Measurements from ENCODE around the gene NUDT16. TPM values are rescaled to one million over a fixed set of nuclear protein-coding genes. Genes with fewer than 3 reads are reported as not detected.

NUDT16 gene
- total and polyA plus RNA-seq, 9 of the 15 experiments (the other 6 are each of a cell fraction or from before 2014, with no cell fraction given), result 1.5 to 11.4 (median 7.6) TPM

DNA sequence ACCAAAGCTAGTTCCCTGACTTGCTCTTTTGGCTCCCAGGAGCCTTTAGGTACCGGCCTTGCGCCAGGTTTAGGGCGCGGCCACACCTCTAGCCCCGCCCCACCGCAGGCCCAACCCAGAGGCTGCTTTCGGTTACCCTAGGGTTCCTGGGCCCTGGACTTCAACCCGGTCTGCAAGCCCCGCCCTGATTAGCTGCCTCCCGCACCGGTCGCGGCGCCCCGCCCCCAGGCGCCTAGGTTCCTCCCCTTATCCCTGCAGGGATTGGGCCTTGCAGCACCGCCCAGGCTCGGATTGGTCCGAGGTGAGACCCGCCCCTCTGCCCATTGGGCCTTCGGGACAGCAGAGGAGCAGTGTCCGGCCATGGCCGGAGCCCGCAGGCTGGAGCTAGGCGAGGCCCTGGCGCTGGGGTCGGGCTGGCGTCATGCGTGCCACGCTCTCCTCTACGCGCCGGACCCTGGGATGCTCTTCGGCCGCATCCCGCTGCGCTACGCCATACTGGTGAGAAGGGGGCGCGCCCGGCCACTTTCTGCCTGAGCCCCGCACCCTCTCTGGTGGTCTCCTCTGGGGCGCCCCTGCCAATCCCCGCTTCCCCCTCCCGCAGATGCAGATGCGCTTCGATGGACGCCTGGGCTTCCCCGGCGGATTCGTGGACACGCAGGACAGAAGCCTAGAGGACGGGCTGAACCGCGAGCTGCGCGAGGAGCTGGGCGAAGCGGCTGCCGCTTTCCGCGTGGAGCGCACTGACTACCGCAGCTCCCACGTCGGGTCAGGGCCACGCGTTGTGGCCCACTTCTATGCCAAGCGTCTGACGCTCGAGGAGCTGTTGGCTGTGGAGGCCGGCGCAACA, at the start of gene NUDT16 (continued):
- TF ChIP-seq, protein P1, sequence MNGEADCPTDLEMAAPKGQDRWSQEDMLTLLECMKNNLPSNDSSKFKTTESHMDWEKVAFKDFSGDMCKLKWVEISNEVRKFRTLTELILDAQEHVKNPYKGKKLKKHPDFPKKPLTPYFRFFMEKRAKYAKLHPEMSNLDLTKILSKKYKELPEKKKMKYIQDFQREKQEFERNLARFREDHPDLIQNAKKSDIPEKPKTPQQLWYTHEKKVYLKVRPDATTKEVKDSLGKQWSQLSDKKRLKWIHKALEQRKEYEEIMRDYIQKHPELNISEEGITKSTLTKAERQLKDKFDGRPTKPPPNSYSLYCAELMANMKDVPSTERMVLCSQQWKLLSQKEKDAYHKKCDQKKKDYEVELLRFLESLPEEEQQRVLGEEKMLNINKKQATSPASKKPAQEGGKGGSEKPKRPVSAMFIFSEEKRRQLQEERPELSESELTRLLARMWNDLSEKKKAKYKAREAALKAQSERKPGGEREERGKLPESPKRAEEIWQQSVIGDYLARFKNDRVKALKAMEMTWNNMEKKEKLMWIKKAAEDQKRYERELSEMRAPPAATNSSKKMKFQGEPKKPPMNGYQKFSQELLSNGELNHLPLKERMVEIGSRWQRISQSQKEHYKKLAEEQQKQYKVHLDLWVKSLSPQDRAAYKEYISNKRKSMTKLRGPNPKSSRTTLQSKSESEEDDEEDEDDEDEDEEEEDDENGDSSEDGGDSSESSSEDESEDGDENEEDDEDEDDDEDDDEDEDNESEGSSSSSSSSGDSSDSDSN (IDR thresholded peaks at IDR 0.05; ENCODE audit: borderline replicate concordance in 1 of 2, low read depth in 2 of 2, low read length in 2 of 2), result no peak
- TF ChIP-seq DMBX1 (CRISPR knock-in tag; IDR thresholded peaks at IDR 0.05; ENCODE audit: borderline replicate concordance) (no peak), TCF7L2 (IDR thresholded peaks at IDR 0.05; ENCODE audit: low read depth, low read length) (no peak), HDAC3 (IDR thresholded peaks at IDR 0.05; ENCODE audit: borderline replicate concordance, partially characterized antibody) (no peak), ZNF76 (CRISPR knock-in tag; IDR thresholded peaks at IDR 0.05; ENCODE audit: borderline replicate concordance) (no peak), TRIM24 (IDR thresholded peaks at IDR 0.05) (no peak), NCOA2 (IDR thresholded peaks at IDR 0.05; ENCODE audit: partially characterized antibody in 2 of 2) (no peak), KLF16 (IDR thresholded peaks at IDR 0.05) (peak; percentile 87), SMAD4 (CRISPR knock-in tag; conservative IDR thresholded peaks at IDR 0.05) (no peak), POU5F1 (IDR thresholded peaks at IDR 0.05; ENCODE audit: borderline replicate concordance, low read depth, low read length, partially characterized antibody) (no peak), SMARCE1 (IDR thresholded peaks at IDR 0.05) (no peak), FIP1L1 (IDR thresholded peaks at IDR 0.05; ENCODE audit: low read depth, low read length, poor library complexity, severe bottlenecking) (peak; percentile 25), MCM3 (IDR thresholded peaks at IDR 0.05) (no peak), YY1 (IDR thresholded peaks at IDR 0.05; ENCODE audit: borderline replicate concordance in 1 of 3, control insufficient read depth in 1 of 3, extremely low read depth in 1 of 3, insufficient read depth in 3 of 3, insufficient read length in 1 of 3, insufficient replicate concordance in 2 of 3, low read depth in 1 of 3, low read length in 2 of 3) (peak; percentile 57 to 91 (median 85))
- TF ChIP-seq, protein P2, sequence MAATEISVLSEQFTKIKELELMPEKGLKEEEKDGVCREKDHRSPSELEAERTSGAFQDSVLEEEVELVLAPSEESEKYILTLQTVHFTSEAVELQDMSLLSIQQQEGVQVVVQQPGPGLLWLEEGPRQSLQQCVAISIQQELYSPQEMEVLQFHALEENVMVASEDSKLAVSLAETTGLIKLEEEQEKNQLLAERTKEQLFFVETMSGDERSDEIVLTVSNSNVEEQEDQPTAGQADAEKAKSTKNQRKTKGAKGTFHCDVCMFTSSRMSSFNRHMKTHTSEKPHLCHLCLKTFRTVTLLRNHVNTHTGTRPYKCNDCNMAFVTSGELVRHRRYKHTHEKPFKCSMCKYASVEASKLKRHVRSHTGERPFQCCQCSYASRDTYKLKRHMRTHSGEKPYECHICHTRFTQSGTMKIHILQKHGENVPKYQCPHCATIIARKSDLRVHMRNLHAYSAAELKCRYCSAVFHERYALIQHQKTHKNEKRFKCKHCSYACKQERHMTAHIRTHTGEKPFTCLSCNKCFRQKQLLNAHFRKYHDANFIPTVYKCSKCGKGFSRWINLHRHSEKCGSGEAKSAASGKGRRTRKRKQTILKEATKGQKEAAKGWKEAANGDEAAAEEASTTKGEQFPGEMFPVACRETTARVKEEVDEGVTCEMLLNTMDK (IDR thresholded peaks at IDR 0.05; ENCODE audit: borderline replicate concordance, insufficient read depth, low read depth, low read length, poor library complexity, severe bottlenecking), result no peak
- TF ChIP-seq, protein P3, sequence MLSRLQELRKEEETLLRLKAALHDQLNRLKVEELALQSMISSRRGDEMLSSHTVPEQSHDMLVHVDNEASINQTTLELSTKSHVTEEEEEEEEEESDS (CRISPR knock-in tag; IDR thresholded peaks at IDR 0.05), result no peak
- TF ChIP-seq, protein P4, sequence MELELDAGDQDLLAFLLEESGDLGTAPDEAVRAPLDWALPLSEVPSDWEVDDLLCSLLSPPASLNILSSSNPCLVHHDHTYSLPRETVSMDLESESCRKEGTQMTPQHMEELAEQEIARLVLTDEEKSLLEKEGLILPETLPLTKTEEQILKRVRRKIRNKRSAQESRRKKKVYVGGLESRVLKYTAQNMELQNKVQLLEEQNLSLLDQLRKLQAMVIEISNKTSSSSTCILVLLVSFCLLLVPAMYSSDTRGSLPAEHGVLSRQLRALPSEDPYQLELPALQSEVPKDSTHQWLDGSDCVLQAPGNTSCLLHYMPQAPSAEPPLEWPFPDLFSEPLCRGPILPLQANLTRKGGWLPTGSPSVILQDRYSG (tag; conservative IDR thresholded peaks at IDR 0.05; ENCODE audit: low read depth), result no peak

Data from K562 (cell line).